ENCODE results near the gene UROS.

The UROS gene

DNA sequence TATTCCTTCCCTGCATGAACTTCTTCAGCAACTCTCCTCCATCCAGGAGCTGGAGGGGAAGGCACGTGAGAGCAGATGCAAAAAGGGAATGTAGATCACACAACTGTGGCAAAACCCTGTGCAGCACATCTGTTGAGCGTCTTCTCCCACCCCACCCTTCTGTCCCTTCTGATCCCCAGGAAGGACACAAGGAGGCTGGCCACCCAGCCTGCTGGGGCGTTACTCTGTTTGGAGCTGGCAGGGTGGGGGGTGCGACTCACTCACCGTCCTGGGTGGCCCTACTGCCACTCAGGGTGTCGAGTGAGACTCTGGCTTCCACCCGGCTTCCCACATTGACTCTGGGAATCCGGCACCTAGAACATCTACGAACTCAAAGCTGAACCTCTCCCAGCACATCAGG lies 37.3 kb downstream of the UROS start:
- DNase-seq = no peak

DNA sequence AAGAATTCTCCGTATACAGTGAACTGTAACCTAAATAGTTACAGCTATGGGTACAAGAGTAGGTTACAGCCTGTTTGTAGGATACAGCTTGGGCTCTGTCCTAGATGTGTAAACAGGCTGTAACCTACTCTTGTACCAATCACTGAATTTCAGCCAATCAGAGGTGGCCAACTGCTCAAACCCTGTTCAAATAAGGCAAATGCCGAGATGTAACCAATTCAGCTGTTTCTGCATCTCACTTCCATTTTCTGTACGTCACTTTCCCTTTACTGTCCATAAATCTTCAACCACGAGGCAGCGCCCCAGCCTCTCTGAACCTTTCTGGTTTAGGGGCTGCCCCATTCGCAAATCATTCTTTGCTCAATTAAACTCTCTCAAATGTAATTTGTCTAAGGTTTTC lies 39.1 kb downstream of the UROS start:
- peak; percentile 8 for DNase-seq

DNA sequence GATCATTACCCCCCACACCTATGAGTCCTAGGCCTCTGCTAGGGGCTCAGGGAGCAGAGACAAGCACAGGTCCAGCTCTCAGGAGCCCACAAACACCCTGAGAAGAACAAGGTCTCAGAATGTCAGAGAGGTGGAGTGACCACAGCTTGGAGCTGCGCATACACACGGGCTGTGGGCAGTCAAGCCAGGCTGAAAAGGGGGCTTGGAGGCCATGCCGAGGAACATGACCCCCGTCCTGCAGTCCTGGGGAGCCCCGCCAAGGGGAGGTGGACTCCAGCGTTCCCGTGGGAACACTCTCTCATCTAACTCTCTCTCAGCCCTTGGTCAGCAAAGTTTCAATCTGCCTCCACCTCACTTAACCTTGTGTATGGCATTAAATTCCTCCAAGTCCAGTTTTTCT lies 39.6 kb downstream of the UROS start:
- no peak for DNase-seq

DNA sequence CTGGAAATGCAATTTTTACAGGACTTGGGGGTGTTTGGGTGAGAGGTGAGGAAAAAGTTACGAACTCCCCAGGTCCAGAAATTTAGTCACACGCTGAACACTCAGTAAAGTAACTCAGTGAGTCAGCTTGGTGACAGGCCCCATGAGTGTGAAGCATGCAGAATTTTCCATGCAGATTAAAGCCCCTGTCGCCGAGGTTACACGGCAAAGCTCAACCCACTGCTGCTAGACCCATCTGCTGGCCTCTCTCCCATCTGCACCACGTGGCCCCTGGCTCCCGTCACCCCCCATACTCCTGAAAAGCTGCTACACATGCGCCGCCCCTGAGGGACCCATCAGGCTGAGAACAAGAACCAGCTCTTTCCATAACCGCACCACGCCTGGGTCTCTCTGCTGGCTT lies 40.4 kb downstream of the UROS start:
- DNase-seq = no peak

DNA sequence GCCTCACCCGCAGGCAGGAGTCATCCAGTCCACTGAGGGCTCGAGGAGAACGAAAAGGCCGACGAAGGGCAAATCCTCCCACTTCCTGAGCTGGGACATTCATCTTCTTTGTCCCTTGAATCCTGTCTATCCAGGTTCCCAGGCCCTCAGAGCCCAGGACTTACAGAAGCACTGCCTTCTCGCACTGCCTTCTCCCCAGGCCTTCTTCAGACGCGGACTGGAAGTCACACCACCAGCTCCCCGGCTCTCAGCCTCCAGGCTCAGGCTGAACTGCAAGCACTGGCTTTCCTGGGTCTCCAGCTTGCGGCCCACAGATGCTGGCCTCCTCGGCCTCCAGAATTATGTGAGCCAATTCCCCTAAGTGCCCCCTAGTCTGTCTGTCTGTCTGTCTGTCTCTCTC lies 41.0 kb downstream of the UROS start:
- DNase-seq = no peak

DNA sequence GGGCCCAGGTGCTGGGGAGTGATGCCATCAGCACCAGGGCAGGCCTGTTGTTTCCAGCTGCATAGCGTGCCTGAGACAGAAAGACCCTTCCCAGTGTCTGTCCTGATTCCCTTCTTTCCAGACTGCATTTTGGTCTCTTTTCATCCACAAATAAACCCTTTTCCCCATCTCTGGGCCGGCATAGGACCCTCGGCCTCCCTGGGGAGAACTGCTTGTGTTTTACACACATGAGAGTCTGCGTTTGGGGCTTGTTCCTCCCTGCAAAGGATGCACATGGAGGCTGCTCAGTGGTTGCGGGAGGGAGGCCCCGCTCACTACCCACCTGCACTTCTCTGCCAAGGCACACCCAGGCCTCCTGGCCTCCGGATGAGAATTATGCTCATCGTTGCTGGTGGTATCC lies 41.7 kb downstream of the UROS start:
- DNase-seq = no peak

DNA sequence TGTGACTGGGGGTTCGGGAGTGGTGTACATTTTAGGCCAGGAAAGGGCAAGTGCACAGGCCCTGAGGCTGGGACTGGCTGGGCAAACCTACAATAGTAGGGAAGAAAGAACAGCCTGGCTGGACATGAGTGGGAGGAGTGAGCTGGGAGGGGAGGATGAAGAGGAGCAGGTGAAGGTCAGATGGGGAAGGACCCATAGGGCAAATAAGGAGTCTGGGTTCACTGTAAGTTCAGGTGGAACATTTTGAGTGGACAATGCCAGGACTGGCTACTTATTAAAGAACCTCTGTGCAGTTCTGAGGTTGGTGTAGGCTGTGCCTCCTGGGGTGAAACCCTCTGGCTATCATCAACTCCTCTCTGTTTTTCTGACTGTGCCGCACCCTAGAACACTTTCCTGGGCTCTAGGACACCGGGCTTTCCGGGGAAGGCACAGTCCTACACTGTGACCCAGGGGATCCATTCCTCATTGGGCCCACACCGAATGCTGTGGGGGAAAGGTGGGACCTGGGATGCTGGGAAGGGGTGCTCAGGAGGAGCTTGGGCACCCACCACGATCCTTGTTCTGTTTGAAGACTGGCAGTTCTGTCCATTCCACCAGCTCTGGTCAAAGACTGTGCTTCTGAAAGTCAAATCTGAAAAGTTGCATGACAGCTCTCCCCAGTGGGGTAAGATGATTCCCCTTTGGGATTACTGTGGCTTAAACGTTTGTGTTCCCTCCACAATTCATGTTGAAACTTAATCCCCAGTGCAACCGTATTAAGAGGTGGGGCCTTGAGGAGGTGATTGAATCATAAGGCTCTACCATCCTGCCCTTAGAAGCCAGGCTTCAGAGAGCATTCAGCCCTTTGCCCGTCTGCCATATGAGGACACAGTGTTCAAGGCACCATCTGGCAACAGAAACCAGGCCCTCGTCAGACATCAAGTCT lies 43.4 kb downstream of the UROS start:
- DNase-seq = no peak

DNA sequence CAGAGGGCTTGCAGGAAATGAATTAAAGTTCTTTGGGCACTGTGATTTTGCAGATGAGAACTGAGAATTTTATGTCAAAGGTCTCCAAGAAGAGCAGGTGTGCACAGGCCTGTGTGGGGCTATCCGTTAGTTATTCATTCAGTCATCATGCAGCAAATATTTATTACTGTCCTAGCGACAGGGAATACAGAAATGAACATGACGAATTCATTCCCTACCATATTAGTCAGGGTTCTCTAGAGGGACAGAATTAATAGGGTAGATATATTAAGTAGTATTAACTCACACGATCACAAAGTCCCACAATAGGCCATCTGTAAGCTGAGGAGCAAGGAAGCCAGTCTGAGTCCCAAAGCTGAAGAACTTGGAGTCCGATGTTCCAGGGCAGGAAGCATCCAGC lies 44.5 kb downstream of the UROS start:
- no peak for DNase-seq

DNA sequence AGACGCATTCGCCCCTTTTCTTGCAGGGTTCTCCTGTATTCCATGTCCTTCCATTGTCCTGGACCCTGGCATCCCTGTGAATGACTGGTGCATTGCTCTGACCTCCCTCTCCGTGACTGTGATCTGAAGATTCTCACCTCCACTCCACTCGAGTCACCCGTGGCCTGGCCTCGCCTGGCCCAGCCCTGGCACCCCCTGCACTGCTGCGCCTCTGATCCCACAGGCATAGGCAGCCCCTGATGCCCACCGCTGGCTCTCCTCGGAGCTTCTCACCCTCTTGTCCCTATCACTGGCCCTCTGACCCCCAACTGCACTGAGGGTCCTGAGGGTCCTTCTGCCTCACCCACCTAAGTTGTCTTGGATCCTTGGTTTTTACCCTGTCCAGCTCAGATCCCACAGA lies 45.3 kb downstream of the UROS start:
- DNase-seq = no peak

DNA sequence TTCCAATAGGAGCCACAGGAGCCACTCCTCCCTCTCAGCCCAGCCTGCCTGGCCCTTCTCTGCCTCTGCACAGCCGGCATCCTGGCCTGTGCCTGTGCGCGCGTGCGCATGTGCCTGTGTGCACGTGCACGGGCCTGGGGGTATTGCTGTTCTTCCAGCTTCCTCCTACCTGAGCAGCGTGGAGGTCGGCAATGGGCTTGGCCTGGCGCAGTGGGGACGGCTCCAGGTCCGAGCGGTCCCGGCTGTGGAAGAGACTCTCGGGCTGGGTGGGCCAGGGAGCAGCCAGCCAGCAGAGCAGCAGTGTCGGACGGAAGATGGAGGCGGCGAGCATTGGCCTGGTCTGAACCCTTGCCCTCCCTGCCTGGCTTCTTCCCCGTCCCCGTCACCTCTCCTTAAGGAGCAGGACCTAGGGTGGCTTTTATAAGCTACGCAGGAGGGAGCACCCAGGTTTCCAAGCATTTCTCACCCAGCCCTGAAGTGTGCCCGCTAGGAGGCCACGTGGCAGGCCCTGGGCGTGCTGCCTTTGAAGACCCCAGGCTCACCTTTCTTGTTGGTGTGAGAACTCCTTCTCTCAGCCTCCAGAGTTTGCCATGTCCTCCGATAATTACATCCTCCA lies 47.5 kb downstream of the UROS start, which contains the start of gene MMP21:
Gene MMP21, minus strand, starts transcription at position 331 of the 616 bp plus-strand sequence. Its CDS starts 0 bp downstream, at position 331.
- DNase-seq = no peak

DNA sequence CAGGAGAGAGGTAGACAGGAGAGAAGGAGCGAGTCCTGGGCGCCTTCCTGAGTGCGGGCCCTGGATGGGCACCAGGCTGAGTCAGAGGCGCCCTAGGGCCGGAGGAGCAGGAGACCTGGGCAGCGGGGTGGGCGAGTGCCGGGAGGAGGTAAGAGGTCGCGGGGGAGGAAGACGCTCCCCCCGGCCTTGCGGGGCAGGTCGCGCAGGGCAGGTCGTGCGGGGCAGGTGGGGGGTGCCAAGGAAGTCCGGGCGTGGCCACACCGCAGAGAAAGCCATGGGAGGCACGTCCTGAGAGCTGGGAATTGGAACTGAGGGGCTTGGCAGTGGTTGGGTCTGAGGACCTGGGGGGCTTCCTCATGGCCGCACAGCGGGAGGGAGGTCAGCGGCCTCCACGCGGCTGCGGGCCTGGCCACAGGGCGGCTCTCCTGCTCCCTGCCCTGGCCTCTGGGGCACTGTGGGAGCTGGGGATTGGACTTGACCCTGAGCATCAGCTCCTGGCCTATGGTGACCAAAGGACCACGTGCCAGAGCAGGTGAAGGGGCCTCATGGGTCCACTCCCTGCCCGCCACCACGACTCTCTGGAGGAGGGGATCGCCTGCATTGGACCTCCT lies 48.4 kb downstream of the UROS start:
- no peak for DNase-seq

DNA sequence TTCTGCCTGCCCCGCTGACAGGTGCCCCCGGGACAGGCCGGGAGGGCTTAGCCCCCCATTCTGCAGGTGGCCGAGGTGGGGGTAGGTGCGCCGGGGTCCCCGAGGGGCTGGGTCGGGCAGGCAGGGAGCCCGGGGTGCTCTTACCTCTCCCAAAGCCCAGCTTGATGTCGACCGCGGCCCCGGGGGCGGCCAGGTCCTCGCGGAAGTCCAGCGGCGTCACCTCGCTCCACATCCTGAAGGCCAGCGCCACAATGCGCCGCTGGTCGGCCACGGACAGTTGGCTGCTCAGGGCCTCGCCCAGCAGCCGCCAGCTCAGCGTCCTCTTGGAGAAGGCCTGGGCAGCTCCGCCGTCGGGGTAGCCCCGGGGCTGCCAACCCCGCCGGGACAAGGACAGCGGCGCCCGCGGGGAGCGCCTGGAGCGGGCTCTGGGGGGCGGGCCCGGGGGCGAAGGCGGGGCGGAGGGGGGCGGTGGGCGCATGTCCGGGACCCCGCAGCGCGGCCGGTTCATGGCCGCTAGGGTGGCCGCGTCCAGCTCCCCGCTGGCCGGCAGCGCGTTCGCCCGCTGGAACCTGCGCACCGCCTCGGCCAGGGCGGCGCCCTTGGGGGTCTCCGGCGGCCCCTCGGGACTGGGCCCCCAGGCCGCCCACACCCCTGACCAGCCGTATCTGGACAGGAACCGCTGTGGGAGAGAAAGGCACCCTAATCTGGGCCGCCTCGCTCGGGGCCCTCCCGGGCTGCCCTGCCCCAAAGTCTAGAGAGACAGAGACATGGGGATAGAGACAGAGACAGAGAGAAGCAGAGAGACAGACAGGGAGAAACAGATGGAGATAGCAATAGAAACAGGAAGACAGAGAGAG lies 49.1 kb downstream of the UROS start:
- no peak for DNase-seq

DNA sequence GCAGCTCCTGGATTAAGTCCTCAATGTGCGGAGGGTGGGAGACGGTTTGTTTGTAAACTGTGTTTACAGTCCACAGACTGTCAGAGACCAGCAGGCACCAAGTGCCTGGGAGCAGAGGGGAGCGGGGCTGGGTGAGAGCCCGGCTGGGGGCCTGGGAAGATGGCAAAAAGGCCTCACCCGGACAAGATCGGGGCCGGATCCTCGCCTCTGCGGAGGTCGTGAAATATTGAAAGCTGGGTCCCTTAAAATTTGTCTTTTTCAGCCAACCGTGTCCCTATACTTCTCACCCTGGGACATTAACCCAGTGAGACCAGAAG lies 50.2 kb downstream of the UROS start:
- no peak for DNase-seq

DNA sequence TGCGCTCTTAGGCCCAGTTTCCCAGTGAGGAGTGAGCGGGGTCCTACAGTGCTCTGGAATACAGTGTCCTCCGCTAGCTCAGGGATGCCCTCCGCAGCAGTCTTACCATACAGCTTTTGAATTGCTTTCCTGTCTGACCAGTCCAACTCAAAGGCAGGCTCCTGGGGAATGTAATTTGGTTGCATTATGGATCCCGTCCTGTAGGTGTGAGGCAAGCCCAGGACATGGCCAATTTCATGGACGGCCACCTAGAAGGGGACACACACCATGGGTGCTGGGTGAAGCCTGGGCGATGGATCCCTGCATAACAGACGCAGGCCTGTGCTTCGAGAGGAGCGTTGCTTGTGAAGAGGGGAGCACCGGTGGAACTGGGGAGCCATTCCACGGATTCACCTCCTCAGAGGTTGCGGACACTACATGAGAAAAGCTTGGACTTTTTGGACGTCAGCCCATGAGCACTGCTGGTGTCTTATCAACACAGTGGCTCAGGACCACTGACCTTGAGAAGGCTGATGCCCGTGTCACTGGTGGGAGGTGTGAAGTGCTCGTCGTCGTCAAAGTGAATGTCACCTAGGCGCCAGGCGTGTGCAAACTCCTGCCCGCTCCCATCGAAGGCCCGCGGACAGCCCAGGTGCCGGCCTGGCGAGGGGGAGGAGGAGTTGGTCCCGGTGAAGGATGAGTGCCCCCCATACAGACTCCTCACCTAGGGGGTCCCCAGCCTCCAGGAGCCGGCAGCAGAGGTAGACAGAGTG lies 50.8 kb downstream of the UROS start:
- no peak for DNase-seq

DNA sequence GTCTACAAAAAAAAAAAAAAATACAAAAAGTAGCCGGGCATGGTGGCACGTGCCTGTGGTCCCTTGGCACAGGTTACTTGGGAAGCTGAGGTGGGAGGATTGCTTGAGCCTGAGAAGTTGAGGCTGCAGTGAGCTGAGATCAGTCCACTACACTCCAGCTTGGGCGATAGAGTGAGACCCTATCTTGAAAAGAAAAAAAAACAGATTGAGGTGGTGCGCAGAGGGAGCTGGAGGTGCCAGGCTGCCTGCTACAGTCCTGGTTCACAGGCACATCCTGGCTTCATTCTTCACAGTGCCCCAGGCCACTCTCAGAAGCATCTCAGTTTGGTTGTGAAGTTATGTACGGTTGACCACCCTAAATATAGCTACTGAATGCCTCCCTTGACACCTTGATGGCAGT lies 52.2 kb downstream of the UROS start:
- DNase-seq = no peak

DNA sequence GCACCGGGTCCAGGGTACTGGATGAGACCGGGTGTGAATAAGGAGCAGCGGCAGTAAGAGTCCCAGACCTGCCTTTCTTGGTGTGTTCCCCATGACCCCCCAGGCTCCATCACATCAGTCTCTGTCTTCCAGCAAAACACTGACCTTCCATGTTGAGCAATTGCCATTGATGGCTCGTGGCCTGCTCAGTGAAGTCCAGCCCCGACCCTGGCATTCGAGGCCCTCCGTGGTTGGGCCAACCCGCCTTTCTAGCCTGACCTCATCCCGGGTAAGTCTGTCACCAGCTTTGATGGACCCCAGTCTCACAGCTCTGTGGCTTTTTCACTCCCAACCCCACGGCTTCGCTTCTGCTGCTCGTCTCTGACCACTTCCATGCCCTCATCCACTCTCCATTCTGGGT lies 53.9 kb downstream of the UROS start:
- no peak for DNase-seq

DNA sequence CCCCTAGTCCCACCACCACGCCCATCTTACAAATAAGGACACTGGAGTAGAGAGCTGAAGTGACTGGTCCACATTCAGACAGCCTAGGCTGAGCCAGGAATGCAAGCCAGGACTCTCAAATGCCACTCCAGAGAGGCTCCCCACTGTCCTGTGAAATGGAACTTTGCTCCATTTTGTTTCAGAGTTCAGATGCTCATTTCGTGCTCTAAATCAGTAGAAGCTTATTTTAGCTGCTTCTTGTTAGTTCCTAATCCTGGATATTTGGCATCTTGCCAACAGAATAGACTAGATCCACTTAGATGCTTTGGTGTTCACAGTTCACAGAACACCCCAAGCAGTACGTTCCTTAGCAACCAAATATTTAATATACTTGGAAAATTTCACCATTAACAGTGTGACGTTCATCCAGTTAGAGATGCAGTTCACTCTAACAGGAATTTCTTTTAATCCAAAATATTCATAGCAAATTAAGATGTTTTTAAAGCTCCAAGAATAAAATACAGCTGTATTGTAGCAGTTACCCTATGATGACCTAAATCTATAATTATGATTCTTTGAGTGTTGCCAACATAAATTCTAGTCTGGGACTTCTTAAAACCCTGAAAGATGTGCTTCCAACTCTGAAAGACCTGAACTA lies 54.7 kb downstream of the UROS start:
- no peak for DNase-seq

DNA sequence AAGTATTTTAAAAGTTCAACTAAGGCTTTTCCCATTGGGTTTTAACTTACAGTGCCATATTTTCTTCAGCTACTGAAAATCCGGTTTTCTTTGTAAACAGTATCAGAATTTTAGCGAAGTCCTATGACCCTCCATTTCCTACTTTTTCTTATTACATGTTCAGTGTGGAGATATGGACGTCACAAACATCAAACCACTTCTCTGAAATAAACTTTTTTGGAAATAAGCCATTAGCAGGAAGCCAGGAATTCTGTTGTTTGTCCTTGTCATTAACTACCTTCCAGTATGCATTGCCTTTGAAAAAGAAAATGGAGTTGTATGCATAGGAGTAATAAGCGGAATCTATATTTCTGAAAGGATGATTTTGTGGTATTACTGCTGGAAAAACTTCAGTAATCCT lies 56.5 kb downstream of the UROS start:
- no peak for DNase-seq

DNA sequence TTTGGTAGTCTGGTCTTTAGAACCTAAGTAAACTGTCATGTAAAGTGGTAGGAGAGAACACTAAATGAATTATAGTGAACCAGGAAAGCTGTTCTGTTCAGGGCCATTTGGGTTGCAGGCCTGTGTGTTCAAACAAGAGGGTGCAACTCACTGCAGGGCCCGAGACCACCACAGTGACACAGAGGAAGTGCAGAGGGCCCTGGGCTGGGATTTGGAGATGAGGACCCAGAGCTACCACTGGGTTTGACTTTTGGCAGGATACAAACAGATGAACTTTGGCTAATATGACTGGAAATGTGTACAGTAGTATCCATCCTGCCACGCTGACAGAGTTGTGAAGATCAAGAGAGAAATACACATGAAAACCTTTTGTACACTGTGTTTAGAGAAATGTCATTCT lies 57.2 kb downstream of the UROS start:
- no peak for DNase-seq

DNA sequence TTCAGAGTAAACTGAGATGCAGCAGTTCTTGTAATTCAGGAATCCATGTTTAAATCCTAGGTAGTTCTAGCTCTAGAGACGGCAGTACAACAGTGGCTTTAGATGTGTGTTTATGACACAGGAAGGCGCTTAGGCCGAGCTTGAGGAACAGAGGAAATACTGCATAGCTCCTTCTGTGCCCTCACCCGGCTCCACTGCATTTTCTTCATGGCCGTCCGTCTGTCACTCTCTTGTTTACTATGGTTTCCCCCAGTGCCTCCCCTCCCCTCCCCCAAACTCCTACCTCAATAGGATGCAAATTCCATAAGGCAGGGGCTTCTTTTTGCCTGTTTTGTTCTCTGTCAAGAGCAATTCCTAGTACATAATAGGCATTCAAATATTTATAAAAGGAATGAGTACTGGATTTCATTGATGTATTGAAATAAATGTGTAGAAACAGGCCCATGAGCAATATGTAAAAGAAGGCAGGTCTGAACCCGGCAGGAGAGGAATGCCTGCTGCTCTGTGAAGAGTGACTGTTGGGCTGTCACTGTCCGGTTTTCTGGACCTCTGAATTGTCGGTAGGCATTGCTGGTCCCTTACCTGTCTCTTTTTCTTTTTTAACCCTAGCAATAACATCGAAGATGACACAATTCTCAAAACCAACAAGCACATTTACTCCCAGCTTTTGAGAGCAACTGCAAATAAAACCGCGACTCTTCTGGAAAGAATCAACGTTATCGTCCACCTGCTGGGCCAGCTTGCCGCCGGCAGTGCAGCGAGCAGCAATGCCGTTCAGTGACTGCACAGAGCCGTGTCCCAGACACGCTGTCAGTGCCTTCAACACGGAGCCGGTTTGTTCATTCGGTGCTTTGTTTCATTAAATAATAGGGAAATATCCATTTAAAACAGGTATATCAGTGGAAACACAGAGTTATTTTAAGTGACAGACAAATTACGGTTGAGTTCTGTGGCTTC lies 60.1 kb downstream of the UROS start:
- no peak for DNase-seq

DNA sequence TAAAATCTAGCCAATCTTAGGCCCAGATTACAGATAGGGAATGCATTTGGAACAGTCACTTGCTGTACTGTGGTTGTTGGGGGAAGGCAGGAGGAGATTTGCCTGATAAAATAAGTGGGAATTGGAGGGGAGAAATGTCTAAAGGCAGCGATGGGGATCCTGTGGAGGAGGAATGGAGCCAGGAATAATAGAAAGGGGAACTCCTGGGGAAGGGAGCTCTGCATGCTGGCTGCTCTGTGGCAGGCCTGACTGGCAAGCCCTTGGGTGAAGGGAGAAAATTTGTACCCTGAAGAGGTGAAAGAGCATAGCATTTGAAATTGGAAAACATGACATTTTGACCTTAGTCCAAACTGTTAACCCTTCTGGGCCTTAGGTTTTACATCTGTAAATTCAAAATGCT lies 61.1 kb downstream of the UROS start:
- DNase-seq = no peak
